ENCODE results near the gene TRIM26. TPM values are rescaled to one million over a fixed set of nuclear protein-coding genes. Genes with fewer than 3 reads are reported as not detected.

TRIM26 gene
- total and polyA plus RNA-seq, 2 of the 8 experiments (the other 6 are each of a cell fraction or from before 2014, with no cell fraction given) = 21.5 to 32.3 TPM

- TF ChIP-seq GTF2F1 (IDR thresholded peaks at IDR 0.05; ENCODE audit: borderline replicate concordance, low read depth, low read length) = no peak
- TF ChIP-seq BACH1 (IDR thresholded peaks at IDR 0.05; ENCODE audit: low read length) = no peak
- TF ChIP-seq YY1 (IDR thresholded peaks at IDR 0.05; ENCODE audit: low read depth, low read length) = no peak
- TF ChIP-seq CTBP2 (IDR thresholded peaks at IDR 0.05; ENCODE audit: borderline replicate concordance, insufficient read depth, insufficient read length, low read length) = no peak
- TF ChIP-seq ZNF274 (IDR thresholded peaks at IDR 0.05; ENCODE audit: borderline replicate concordance, extremely low read depth, low read length) = no peak
- no peak for TF ChIP-seq SP4 (IDR thresholded peaks at IDR 0.05; ENCODE audit: low read length)
Measured at GRCh38 chr6:30172681-30173080, 40.5 kb downstream of the TRIM26 start (continued).
